HEK293 (cell line): Measurements from ENCODE around the gene C2CD3.

Experiments used
- CTCF ChIA-PET: fragments of 350-600 bp; formaldehyde crosslinking; extraction: SDS; loops from one replicate; lab custom pipeline; 2021; ENCODE audit warnings: antibody characterized with exemption; lab: Yijun Ruan, JAX
- POLR2A ChIA-PET: fragments of 300-600 bp; formaldehyde crosslinking; extraction: SDS; loops from one replicate; lab custom pipeline; 2020; ENCODE audit warnings: antibody characterized with exemption, inconsistent platforms; lab: Yijun Ruan, JAX
- H3K27ac ChIP-seq: fragments of 200-500 bp; sonication (Bioruptor generic); 2 replicates; pipeline ENCODE4 v1.5.1; 2014; ENCODE audit warnings: low read depth, low read length, control low read depth, inconsistent platforms; ENCODE audit errors: extremely low read depth
- H3K36me3 ChIP-seq, 2 experiments: fragments of 200-500 bp in 1 of 2; sonication (Bioruptor generic) in 1 of 2; 1 replicate in 1 of 2; 2 replicates in 1 of 2; pipeline ENCODE4 v1.5.1; 2014 to 2017; ENCODE audit warnings: inconsistent platforms in 2 of 2, low read length in 2 of 2; ENCODE audit not compliant: control insufficient read depth in 2 of 2, insufficient read depth in 1 of 2
- H3K4me1 ChIP-seq: fragments of 200-500 bp; sonication (Bioruptor generic); 2 replicates; pipeline ENCODE4 v1.5.1; 2014; ENCODE audit warnings: mild to moderate bottlenecking, low read length, inconsistent platforms; ENCODE audit not compliant: control insufficient read depth, insufficient read depth
- H3K4me3 ChIP-seq: 2 replicates; pipeline ENCODE4 v1.5.1; 2011; ENCODE audit warnings: low read depth, mild to moderate bottlenecking, control low read depth, low read length, moderate library complexity
- H3K9me3 ChIP-seq: fragments of 200-500 bp; sonication (Bioruptor generic); 2 replicates; pipeline ENCODE4 v1.5.1; 2014; ENCODE audit warnings: low read depth, low read length, inconsistent platforms; ENCODE audit not compliant: control insufficient read depth, insufficient read depth
- GLI4 ChIP-seq: fragments of 450-650 bp; formaldehyde crosslinking; IDR thresholded peaks from 2 replicates; pipeline ENCODE4 v1.5.1; 2016; ENCODE audit warnings: missing biosample characterization, missing genetic modification characterization
- KLF17 ChIP-seq: fragments of 450-650 bp; formaldehyde crosslinking; IDR thresholded peaks from 2 replicates; pipeline ENCODE4 v1.5.1; 2016; ENCODE audit warnings: missing biosample characterization, missing genetic modification characterization
- KLF8 ChIP-seq: fragments of 450-650 bp; formaldehyde crosslinking; IDR thresholded peaks from 2 replicates; pipeline ENCODE4 v1.5.1; 2016; ENCODE audit warnings: missing biosample characterization, missing genetic modification characterization
- SP2 ChIP-seq: fragments of 450-650 bp; formaldehyde crosslinking; IDR thresholded peaks from 2 replicates; pipeline ENCODE4 v1.5.1; 2016; ENCODE audit warnings: missing biosample characterization, missing genetic modification characterization
- SP3 ChIP-seq: fragments of 450-650 bp; formaldehyde crosslinking; IDR thresholded peaks from 2 replicates; pipeline ENCODE4 v1.5.1; 2016; ENCODE audit warnings: missing biosample characterization, missing genetic modification characterization
- YY2 ChIP-seq: fragments of 450-650 bp; formaldehyde crosslinking; IDR thresholded peaks from 2 replicates; pipeline ENCODE4 v1.5.1; 2016; ENCODE audit warnings: missing biosample characterization, missing genetic modification characterization
- ZBTB1 ChIP-seq: fragments of 450-650 bp; formaldehyde crosslinking; IDR thresholded peaks from 2 replicates; pipeline ENCODE4 v1.5.1; 2016; ENCODE audit warnings: missing biosample characterization, missing genetic modification characterization
- ZBTB10 ChIP-seq: fragments of 450-650 bp; formaldehyde crosslinking; IDR thresholded peaks from 2 replicates; pipeline ENCODE4 v1.5.1; 2016; ENCODE audit warnings: missing biosample characterization, missing genetic modification characterization
- ZBTB44 ChIP-seq: fragments of 450-650 bp; IDR thresholded peaks from 2 replicates; pipeline ENCODE4 v1.5.1; 2018; ENCODE audit warnings: missing biosample characterization, mild to moderate bottlenecking, missing genetic modification characterization
- ZNF174 ChIP-seq: fragments of 450-650 bp; formaldehyde crosslinking; IDR thresholded peaks from 2 replicates; pipeline ENCODE4 v1.5.0; 2017; ENCODE audit warnings: missing biosample characterization, mild to moderate bottlenecking, missing genetic modification characterization
- ZNF335 ChIP-seq: fragments of 450-650 bp; formaldehyde crosslinking; conservative IDR thresholded peaks from 2 replicates; pipeline ENCODE4 v1.5.1; 2016; ENCODE audit warnings: missing biosample characterization, missing genetic modification characterization
- ZNF37A ChIP-seq: fragments of 450-650 bp; IDR thresholded peaks from 2 replicates; pipeline ENCODE4 v1.5.1; 2018; ENCODE audit warnings: missing biosample characterization, missing genetic modification characterization
- ZNF416 ChIP-seq: fragments of 450-650 bp; formaldehyde crosslinking; IDR thresholded peaks from 2 replicates; pipeline ENCODE4 v1.5.1; 2016; ENCODE audit warnings: missing biosample characterization, missing genetic modification characterization
- ZNF558 ChIP-seq: fragments of 450-650 bp; formaldehyde crosslinking; IDR thresholded peaks from 2 replicates; pipeline ENCODE4 v1.5.1; 2016; ENCODE audit warnings: missing biosample characterization, missing genetic modification characterization
- ZNF624 ChIP-seq: fragments of 450-650 bp; formaldehyde crosslinking; IDR thresholded peaks from 2 replicates; pipeline ENCODE4 v1.5.1; 2017; ENCODE audit warnings: missing biosample characterization, missing genetic modification characterization
- ZNF626 ChIP-seq: fragments of 450-650 bp; sonication (Bioruptor Pico); formaldehyde crosslinking; IDR thresholded peaks from 2 replicates; pipeline ENCODE4 v1.5.1; 2018; ENCODE audit warnings: missing biosample characterization, missing genetic modification characterization, inconsistent platforms
- ZNF660 ChIP-seq: fragments of 450-650 bp; IDR thresholded peaks from 2 replicates; pipeline ENCODE4 v1.5.1; 2018; ENCODE audit warnings: missing biosample characterization, mild to moderate bottlenecking, missing genetic modification characterization
- TF ChIP-seq, protein P1 (sequence below): fragments of 450-650 bp; formaldehyde crosslinking; IDR thresholded peaks from 2 replicates; pipeline ENCODE4 v1.5.1; 2016; ENCODE audit warnings: missing biosample characterization, missing genetic modification characterization
- TF ChIP-seq, protein P2 (sequence below): fragments of 450-650 bp; formaldehyde crosslinking; IDR thresholded peaks from 2 replicates; pipeline ENCODE4 v1.5.1; 2017; ENCODE audit warnings: missing biosample characterization, missing genetic modification characterization

The C2CD3 gene

GRCh38 chr11:74009675-74010305, 161.0 kb downstream of the C2CD3 start (continued):
- TF ChIP-seq ZNF174 (tag by site-specific recombination) = no peak

DNA sequence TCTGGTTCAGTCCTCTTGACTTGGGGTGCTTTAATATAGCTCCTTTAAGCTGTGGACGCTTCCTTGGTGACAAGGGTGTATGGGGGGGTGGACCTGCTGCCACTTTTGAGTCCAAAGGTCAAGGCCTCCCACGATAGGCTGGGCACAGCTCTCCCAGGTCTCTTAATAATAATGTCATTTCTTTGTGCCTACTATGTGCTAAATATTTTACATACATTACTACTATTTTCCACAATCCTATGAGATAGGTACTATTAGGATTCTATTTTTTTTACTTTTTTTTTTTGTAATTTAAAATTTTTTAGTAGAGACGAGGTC, 161.6 kb downstream of the C2CD3 start:
- Histone ChIP-seq H3K36me3 (peaks cover 0 to 21% of the 10 kb centered on the region in 2 experiments; a peak in 1 of 3 replicates), H3K4me3 (no peak overlapping the region), H3K9me3 (no peaks in the 10 kb centered on the region)
- ChIA-PET CTCF (interaction anchor here (0.6 kb wide), 1 partner anchor 45 kb away, joined by 3 read pairs; no protein-coding TSS in a partner anchor), POLR2A (no interaction called here)
- TF ChIP-seq SP3 (tag by site-specific recombination) = no peak
- TF ChIP-seq ZBTB1 (tag by site-specific recombination) = no peak
- TF ChIP-seq KLF17 (tag by site-specific recombination) = no peak
- TF ChIP-seq KLF8 (tag by site-specific recombination) = no peak
- TF ChIP-seq ZNF558 = no peak
- no peak for TF ChIP-seq ZNF37A
- no peak for TF ChIP-seq ZBTB10 (tag by site-specific recombination)
- TF ChIP-seq, protein P1, sequence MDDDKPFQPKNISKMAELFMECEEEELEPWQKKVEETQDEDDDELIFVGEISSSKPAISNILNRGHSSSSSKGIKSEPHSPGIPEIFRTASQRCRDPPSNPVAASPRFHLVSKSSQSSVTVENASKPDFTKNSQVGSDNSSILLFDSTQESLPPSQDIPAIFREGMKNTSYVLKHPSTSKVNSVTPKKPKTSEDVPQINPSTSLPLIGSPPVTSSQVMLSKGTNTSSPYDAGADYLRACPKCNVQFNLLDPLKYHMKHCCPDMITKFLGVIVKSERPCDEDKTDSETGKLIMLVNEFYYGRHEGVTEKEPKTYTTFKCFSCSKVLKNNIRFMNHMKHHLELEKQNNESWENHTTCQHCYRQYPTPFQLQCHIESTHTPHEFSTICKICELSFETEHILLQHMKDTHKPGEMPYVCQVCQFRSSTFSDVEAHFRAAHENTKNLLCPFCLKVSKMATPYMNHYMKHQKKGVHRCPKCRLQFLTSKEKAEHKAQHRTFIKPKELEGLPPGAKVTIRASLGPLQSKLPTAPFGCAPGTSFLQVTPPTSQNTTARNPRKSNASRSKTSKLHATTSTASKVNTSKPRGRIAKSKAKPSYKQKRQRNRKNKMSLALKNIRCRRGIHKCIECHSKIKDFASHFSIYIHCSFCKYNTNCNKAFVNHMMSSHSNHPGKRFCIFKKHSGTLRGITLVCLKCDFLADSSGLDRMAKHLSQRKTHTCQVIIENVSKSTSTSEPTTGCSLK (tag by site-specific recombination) = no peak
- TF ChIP-seq, protein P2, sequence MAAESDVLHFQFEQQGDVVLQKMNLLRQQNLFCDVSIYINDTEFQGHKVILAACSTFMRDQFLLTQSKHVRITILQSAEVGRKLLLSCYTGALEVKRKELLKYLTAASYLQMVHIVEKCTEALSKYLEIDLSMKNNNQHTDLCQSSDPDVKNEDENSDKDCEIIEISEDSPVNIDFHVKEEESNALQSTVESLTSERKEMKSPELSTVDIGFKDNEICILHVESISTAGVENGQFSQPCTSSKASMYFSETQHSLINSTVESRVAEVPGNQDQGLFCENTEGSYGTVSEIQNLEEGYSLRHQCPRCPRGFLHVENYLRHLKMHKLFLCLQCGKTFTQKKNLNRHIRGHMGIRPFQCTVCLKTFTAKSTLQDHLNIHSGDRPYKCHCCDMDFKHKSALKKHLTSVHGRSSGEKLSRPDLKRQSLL (tag by site-specific recombination) = no peak
- TF ChIP-seq SP2 (tag by site-specific recombination) = no peak
- no peak for TF ChIP-seq YY2 (tag by site-specific recombination)
- no peak for TF ChIP-seq GLI4 (tag by site-specific recombination)
- no peak for TF ChIP-seq ZNF624 (tag by site-specific recombination)
- TF ChIP-seq ZNF660 = no peak
- TF ChIP-seq ZNF174 (tag by site-specific recombination) = no peak
- no peak for TF ChIP-seq ZBTB44 (tag by site-specific recombination)
- no peak for TF ChIP-seq ZNF335 (tag by site-specific recombination)
- TF ChIP-seq ZNF416 = no peak
- TF ChIP-seq ZNF626 (tag by site-specific recombination) = no peak
- TF ChIP-seq, all 188 proteins: peak for 0
- Histone ChIP-seq H3K27ac (no peak overlapping the region), H3K4me1 (no peaks in the 10 kb centered on the region)
